Keratinocyte (primary cell): ENCODE results near the gene SNX14. TPM values are rescaled to one million over a fixed set of nuclear protein-coding genes. Genes with fewer than 3 reads are reported as not detected.
"Not testable (repeated sequence)": the region's sequence is repeated elsewhere in the genome, so short reads cannot be mapped to it uniquely, and the experiment has no call there.

Source experiments
- DNase-seq: peaks from one replicate; pipeline ENCODE4 v3.0.0-alpha.2; 2011; ENCODE audit warnings: low read depth, missing footprints, low spot score
- FAIRE-seq: peaks from 2 replicates; lab custom pipeline; 2011; peaks lifted over from hg19 to GRCh38; lab: Jason Lieb, UNC
- H2AFZ ChIP-seq: 2 replicates; pipeline ENCODE4 v1.6.0; 2012; ENCODE audit warnings: low read length, control low read depth, inconsistent platforms; ENCODE audit not compliant: control insufficient read depth
- H3K27ac ChIP-seq: 2 replicates; pipeline ENCODE4 v1.5.1; 2011; ENCODE audit warnings: low read length; ENCODE audit not compliant: control insufficient read depth, insufficient read depth
- H3K27me3 ChIP-seq: 3 replicates; pipeline ENCODE4 v1.6.0; 2011; ENCODE audit warnings: low read length; ENCODE audit not compliant: control insufficient read depth, insufficient read depth; ENCODE audit errors: extremely low read depth
- H3K36me3 ChIP-seq, 2 experiments: 2 replicates in 1 of 2; 3 replicates in 1 of 2; pipeline ENCODE4 v1.5.1; 2011; ENCODE audit warnings: low read length in 2 of 2, mild to moderate bottlenecking in 1 of 2; ENCODE audit not compliant: control insufficient read depth in 2 of 2, insufficient read depth in 2 of 2; ENCODE audit errors: extremely low read depth in 1 of 2
- H3K4me1 ChIP-seq: 3 replicates; pipeline ENCODE4 v1.5.1; 2011; ENCODE audit warnings: low read length; ENCODE audit not compliant: control insufficient read depth, insufficient read depth; ENCODE audit errors: extremely low read depth
- H3K4me2 ChIP-seq: 3 replicates; pipeline ENCODE4 v1.6.0; 2011; ENCODE audit warnings: low read depth, low read length; ENCODE audit not compliant: control insufficient read depth, insufficient read depth; ENCODE audit errors: extremely low read depth
- H3K4me3 ChIP-seq, 3 experiments: fragments of 200-600 bp in 1 of 3; sonication (generic) in 1 of 3; 2 replicates in 2 of 3; 3 replicates in 1 of 3; pipeline ENCODE4 v1.5.1; 2011 to 2016; ENCODE audit warnings: low read length in 3 of 3, mild to moderate bottlenecking in 3 of 3, control low read depth in 2 of 3, inconsistent platforms in 1 of 3, low read depth in 1 of 3, mixed read lengths in 1 of 3, mixed run types in 1 of 3, moderate library complexity in 1 of 3; ENCODE audit not compliant: control insufficient read depth in 2 of 3, insufficient read depth in 2 of 3; ENCODE audit errors: extremely low read depth in 1 of 3
- H3K79me2 ChIP-seq: 2 replicates; pipeline ENCODE4 v1.6.0; 2012; ENCODE audit warnings: low read length; ENCODE audit not compliant: control insufficient read depth, insufficient read depth
- H3K9ac ChIP-seq: 3 replicates; pipeline ENCODE4 v1.6.0; 2011; ENCODE audit warnings: low read length; ENCODE audit not compliant: control insufficient read depth, insufficient read depth; ENCODE audit errors: extremely low read depth
- H3K9me1 ChIP-seq: 3 replicates; pipeline ENCODE4 v1.6.0; 2011; ENCODE audit warnings: low read length; ENCODE audit not compliant: control insufficient read depth, insufficient read depth; ENCODE audit errors: extremely low read depth
- H3K9me3 ChIP-seq: 2 replicates; pipeline ENCODE4 v1.5.1; 2012; ENCODE audit warnings: low read depth, low read length; ENCODE audit not compliant: control insufficient read depth
- H4K20me1 ChIP-seq: 3 replicates; pipeline ENCODE4 v1.6.0; 2011; ENCODE audit warnings: low read length; ENCODE audit not compliant: control insufficient read depth, insufficient read depth; ENCODE audit errors: extremely low read depth
- EZH2 ChIP-seq: IDR thresholded peaks from one replicate; pipeline ENCODE4 v1.6.1; 2012; ENCODE audit warnings: inconsistent platforms, mild to moderate bottlenecking, low read length, moderate library complexity
- dilution Hi-C: fragments of 300-500 bp; cut with MboI; formaldehyde crosslinking; loops from one replicate; pipeline ENCODE4 v1.7.0; 2020; ENCODE audit warnings: low sequenced_read_pairs; ENCODE audit not compliant: extremely low pct_ligation_motif_present
- polyA plus RNA-seq, 5 experiments: library from polyadenylated mRNA; depleted of rRNA in 3 of 5; stranded (reverse) in 3 of 5; stranded (forward) in 1 of 5; unstranded in 1 of 5; fragments of >200 nt; gene quantifications; 1 replicate in 1 of 5; 2 replicates in 3 of 5; 3 replicates in 1 of 5; pipeline versions ENCODE4 v1.2.1 to v1.2.3, GENCODE V29; 2011 to 2012; ENCODE audit warnings: missing spikeins in 2 of 5, low read depth in 1 of 5, low replicate concordance in 1 of 5
- TF ChIP-seq, protein P1 (sequence below), 3 experiments: IDR thresholded peaks in 1 of 3; conservative IDR thresholded peaks in 1 of 3; optimal IDR thresholded peaks in 1 of 3; 2 replicates in 2 of 3; 3 replicates in 1 of 3; pipeline versions ENCODE3 to v1.5.1; 2011; ENCODE audit warnings: low read length in 3 of 3, mild to moderate bottlenecking in 3 of 3, moderate library complexity in 2 of 3, control low read depth in 1 of 3, inconsistent platforms in 1 of 3; ENCODE audit not compliant: insufficient read depth in 2 of 3; ENCODE audit errors: extremely low read depth in 1 of 3

The SNX14 gene
- polyA plus RNA-seq, 1 donor (not counting 4 experiments of a cell fraction or from before 2014, with no cell fraction given): 97.5 TPM

DNA sequence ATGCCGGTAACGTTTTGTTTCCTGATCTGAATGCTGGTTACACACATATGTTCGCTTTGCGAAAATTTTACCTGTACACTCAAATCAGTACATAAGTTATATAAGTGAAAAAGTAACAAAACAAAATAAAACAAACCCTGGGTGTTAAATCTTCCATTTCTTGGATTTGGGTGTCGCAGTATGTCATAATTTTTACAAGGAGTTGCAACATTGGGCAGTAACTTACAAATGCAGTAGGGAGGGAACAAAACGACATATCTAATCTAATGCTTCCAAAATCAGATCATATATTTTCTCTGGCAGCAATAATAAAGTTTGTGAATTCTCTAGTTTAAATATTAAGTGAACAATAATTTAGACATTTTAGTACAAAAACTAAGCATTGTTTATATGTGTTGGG is 25.2 kb downstream of the SNX14 start:
- Histone ChIP-seq H3K27me3 (no peaks in the 10 kb centered on the region), H3K27ac (no peak overlapping the region), H3K36me3 (peaks cover 5 to 11% of the 10 kb centered on the region in 2 experiments), H3K9me1 (no peaks in the 10 kb centered on the region), H3K9ac (no peak overlapping the region), H4K20me1 (no peaks in the 10 kb centered on the region), H2AFZ (no peak overlapping the region), H3K79me2 (no peaks in the 10 kb centered on the region), H3K4me3 (no peak overlapping the region), H3K4me1 (peaks cover 5% of the 10 kb centered on the region), H3K9me3 (no peaks in the 10 kb centered on the region), H3K4me2 (no peak overlapping the region)
- DNase-seq (no peak), FAIRE-seq (no peak)
- dilution Hi-C loops: no loop called here
- TF ChIP-seq, protein P1, sequence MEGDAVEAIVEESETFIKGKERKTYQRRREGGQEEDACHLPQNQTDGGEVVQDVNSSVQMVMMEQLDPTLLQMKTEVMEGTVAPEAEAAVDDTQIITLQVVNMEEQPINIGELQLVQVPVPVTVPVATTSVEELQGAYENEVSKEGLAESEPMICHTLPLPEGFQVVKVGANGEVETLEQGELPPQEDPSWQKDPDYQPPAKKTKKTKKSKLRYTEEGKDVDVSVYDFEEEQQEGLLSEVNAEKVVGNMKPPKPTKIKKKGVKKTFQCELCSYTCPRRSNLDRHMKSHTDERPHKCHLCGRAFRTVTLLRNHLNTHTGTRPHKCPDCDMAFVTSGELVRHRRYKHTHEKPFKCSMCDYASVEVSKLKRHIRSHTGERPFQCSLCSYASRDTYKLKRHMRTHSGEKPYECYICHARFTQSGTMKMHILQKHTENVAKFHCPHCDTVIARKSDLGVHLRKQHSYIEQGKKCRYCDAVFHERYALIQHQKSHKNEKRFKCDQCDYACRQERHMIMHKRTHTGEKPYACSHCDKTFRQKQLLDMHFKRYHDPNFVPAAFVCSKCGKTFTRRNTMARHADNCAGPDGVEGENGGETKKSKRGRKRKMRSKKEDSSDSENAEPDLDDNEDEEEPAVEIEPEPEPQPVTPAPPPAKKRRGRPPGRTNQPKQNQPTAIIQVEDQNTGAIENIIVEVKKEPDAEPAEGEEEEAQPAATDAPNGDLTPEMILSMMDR (optimal IDR thresholded peaks at IDR 0.05 in 1 of 3, IDR thresholded peaks at IDR 0.05 in 1 of 3, conservative IDR thresholded peaks at IDR 0.05 in 1 of 3; ENCODE audit: extremely low read depth in 1 of 3, insufficient read depth in 2 of 3, low read length in 3 of 3): no peak
- TF ChIP-seq EZH2: no peak

DNA sequence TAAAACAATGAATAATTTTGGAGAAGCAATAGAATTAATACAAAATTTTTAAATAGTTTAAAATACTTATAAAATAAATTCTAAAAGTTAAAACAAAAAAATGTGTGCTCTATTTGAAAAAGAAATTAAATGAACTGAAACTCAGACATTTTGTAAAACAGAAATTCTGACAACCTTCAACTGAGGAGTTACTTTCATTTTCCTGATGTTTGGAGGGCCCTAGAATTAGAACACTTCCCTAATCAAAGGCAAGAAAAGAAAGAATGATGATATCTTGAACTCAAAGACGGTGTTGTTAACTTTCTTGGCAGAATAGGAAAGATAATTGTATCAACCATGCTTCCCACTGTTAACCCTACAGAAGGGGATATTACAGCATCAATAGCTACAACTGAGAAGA is 27.9 kb downstream of the SNX14 start:
- H3K36me3 ChIP-seq: peaks cover 5 to 7% of the 10 kb centered on the region in 2 experiments
- H3K4me3 ChIP-seq: no peak overlapping the region
- no peaks in the 10 kb centered on the region for H3K9me1 ChIP-seq

DNA sequence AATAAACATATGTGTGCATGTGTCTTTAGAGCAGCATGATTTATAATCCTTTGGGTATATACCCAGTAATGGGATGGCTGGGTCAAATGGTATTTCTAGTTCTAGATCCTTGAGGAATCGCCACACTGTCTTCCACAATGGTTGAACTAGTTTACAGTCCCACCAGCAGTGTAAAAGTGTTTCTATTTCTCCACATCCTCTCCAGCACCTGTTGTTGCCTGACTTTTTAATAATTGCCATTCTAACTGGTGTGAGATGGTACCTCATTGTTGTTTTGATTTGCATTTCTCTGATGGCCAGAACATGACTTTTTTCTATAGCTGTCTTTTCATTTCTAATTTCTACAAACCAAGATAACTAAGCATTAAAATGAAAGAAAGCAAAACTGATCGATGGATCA is 29.4 kb downstream of the SNX14 start:
- H3K4me2 ChIP-seq, H3K4me3 ChIP-seq, H4K20me1 ChIP-seq, H3K79me2 ChIP-seq, H3K9me1 ChIP-seq, DNase-seq, dilution Hi-C loops, FAIRE-seq, H3K36me3 ChIP-seq, H3K4me1 ChIP-seq, H2AFZ ChIP-seq, H3K9ac ChIP-seq, H3K27ac ChIP-seq, H3K27me3 ChIP-seq, H3K9me3 ChIP-seq: not testable (repeated sequence)

More for the DNA sequence above, 27.9 kb downstream of the SNX14 start:
- Histone ChIP-seq H3K27ac (no peak overlapping the region), H3K4me2 (no peak overlapping the region), H2AFZ (no peak overlapping the region), H3K4me1 (peaks cover 5% of the 10 kb centered on the region), H3K9me3 (no peaks in the 10 kb centered on the region), H4K20me1 (no peaks in the 10 kb centered on the region), H3K9ac (no peak overlapping the region), H3K79me2 (no peaks in the 10 kb centered on the region), H3K27me3 (no peaks in the 10 kb centered on the region)
- dilution Hi-C loops: no loop called here
- DNase-seq (no peak), FAIRE-seq (peak; percentile 17)
- no peak for TF ChIP-seq EZH2
- TF ChIP-seq, protein P1 (optimal IDR thresholded peaks at IDR 0.05 in 1 of 3, IDR thresholded peaks at IDR 0.05 in 1 of 3, conservative IDR thresholded peaks at IDR 0.05 in 1 of 3; ENCODE audit: extremely low read depth in 1 of 3, insufficient read depth in 2 of 3, low read length in 3 of 3): no peak
